BJ (cell line): ENCODE data around the gene SFT2D1. TPM values are rescaled to one million over a fixed set of nuclear protein-coding genes. Genes with fewer than 3 reads are reported as not detected.

Source experiments
- CTCF ChIA-PET: fragments of 350-600 bp; formaldehyde crosslinking; extraction: SDS; loops from one replicate; lab custom pipeline; 2021; ENCODE audit warnings: antibody characterized with exemption, inconsistent platforms; lab: Yijun Ruan, JAX
- POLR2A ChIA-PET: fragments of 300-600 bp; sonication (Branson Sonifier 250); formaldehyde crosslinking; extraction: SDS; loops from one replicate; lab custom pipeline; 2021; ENCODE audit warnings: antibody characterized with exemption; lab: Charles Lee
- DNase-seq: peaks from one replicate; pipeline ENCODE4 v3.0.0-alpha.2; 2011; ENCODE audit warnings: low read depth
- H3K27me3 ChIP-seq: 2 replicates; pipeline ENCODE4 v1.6.0; 2011; ENCODE audit warnings: low read length; ENCODE audit not compliant: control insufficient read depth, insufficient read depth
- H3K36me3 ChIP-seq: 2 replicates; pipeline ENCODE4 v1.5.1; 2011; ENCODE audit warnings: low read length; ENCODE audit not compliant: control insufficient read depth, insufficient read depth
- H3K4me3 ChIP-seq: 2 replicates; pipeline ENCODE4 v1.5.1; 2011; ENCODE audit warnings: low read depth, mild to moderate bottlenecking, control low read depth, low read length
- CTCF ChIP-seq: IDR thresholded peaks from 2 replicates; pipeline ENCODE4 v1.5.1; 2011; ENCODE audit warnings: low read depth, mild to moderate bottlenecking, control low read depth, inconsistent platforms, low read length, moderate library complexity; ENCODE audit not compliant: insufficient read depth
- polyA plus RNA-seq: library from polyadenylated mRNA; depleted of rRNA; stranded (reverse); fragments of >200 nt; gene quantifications from 2 replicates; pipeline ENCODE4 v1.2.3, GENCODE V29; 2011

The SFT2D1 gene
- polyA plus RNA-seq, 1 experiment = 24.9 TPM

- TF ChIP-seq CTCF = no peak
- ChIA-PET POLR2A (no interaction called here), CTCF (interaction anchor here (1.4 kb wide), 1 partner anchor 9 kb away, joined by 3 read pairs; no protein-coding TSS in a partner anchor)
- Histone ChIP-seq H3K36me3 (no peaks in the 10 kb centered on the region), H3K4me3 (no peak overlapping the region), H3K27me3 (peaks cover 13% of the 10 kb centered on the region)
- no peak for DNase-seq
Observed at GRCh38 chr6:166301611-166302529, 40.5 kb downstream of the SFT2D1 start.

- no peaks in the 10 kb centered on the region for H3K36me3 ChIP-seq
- ChIA-PET POLR2A (no interaction called here), CTCF (interaction anchor here (0.8 kb wide), 1 partner anchor 10 kb away, joined by 4 read pairs; no protein-coding TSS in a partner anchor)
- DNase-seq = no peak
- H3K4me3 ChIP-seq = no peak overlapping the region
- no peak for TF ChIP-seq CTCF
- peaks cover 3% of the 10 kb centered on the region for H3K27me3 ChIP-seq
Observed at GRCh38 chr6:166300357-166300987, 41.9 kb downstream of the SFT2D1 start.

GRCh38 chr6:166297606-166298005 lies 44.7 kb downstream of the SFT2D1 start:
- CTCF ChIA-PET = interaction anchor here (1.1 kb wide), 1 partner anchor 230 kb away, joined by 3 read pairs; no protein-coding TSS in a partner anchor
- no peak for DNase-seq
- Histone ChIP-seq H3K36me3 (no peaks in the 10 kb centered on the region), H3K27me3 (no peaks in the 10 kb centered on the region), H3K4me3 (no peak overlapping the region)
- POLR2A ChIA-PET = no interaction called here
- no peak for TF ChIP-seq CTCF

- Histone ChIP-seq H3K4me3 (no peak overlapping the region), H3K36me3 (no peaks in the 10 kb centered on the region), H3K27me3 (no peaks in the 10 kb centered on the region)
- TF ChIP-seq CTCF = no peak
- ChIA-PET CTCF (interaction anchor here (1.9 kb wide), 1 partner anchor 17 kb away, joined by 6 read pairs; no protein-coding TSS in a partner anchor), POLR2A (no interaction called here)
- DNase-seq = no peak
Observed at GRCh38 chr6:166296035-166296883, 46.1 kb downstream of the SFT2D1 start.
